Right lung (tissue), 5 donors: ENCODE data around the gene CDCA4. TPM values are rescaled to one million over a fixed set of nuclear protein-coding genes. Genes with fewer than 3 reads are reported as not detected.

Experiments
- DNase-seq, 2 donors: peaks; one replicate each; pipeline ENCODE4 v3.0.0-alpha.2; 2013
- polyA plus RNA-seq, 5 donors: library from polyadenylated mRNA; unstranded; fragments of 120-200 nt; gene quantifications; one replicate each; pipeline versions ENCODE4 v1.2.1 to v1.2.3, GENCODE V29; 2013; ENCODE audit warnings: inconsistent platforms in 1 of 5, low replicate concordance in 1 of 5; ENCODE audit not compliant: insufficient read length in 5 of 5, insufficient read depth in 1 of 5

CDCA4 gene
- polyA plus RNA-seq, 5 donors = 18.5 to 26.6 (median 23.0) TPM

DNA sequence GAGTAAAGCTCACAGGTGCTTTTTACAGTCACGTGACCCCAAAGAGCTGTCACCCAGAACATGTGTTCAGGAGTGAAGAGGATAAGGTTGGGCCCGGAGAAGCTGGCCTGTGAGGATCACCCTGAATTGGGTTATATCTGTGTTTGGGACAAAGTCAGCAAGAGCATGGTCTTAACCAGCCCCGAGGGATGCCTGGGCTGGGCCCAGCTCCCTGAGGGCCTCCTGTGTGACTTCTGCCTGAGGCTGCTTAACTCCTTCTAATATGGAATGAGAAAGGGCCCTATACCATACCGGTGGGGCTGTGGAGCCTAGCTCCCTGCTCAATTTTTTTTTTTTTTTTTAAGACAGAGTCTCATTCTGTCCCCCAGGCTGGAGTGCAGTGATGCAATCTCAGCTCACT is 2.5 kb downstream of the CDCA4 start:
- no peak for DNase-seq

DNA sequence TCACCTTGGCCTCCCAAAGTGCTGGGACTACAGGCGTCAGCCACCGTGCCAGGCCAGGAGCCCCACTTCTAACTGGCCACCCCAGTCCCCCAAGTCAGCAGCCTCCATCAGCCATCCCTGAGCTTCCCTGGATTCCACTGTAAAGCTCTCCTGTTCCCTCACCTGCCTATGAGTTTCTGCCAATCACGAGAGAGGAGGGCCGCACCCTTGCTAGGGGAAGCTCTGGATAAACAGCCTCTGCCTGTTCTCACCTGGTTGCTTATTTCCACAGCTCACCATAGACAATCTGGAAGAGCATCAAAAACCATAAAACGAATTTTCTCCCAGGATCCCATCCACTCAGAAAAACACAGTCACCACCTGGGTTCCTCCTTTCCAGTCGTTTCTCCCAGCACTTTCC is 5.0 kb downstream of the CDCA4 start:
- no peak for DNase-seq

DNA sequence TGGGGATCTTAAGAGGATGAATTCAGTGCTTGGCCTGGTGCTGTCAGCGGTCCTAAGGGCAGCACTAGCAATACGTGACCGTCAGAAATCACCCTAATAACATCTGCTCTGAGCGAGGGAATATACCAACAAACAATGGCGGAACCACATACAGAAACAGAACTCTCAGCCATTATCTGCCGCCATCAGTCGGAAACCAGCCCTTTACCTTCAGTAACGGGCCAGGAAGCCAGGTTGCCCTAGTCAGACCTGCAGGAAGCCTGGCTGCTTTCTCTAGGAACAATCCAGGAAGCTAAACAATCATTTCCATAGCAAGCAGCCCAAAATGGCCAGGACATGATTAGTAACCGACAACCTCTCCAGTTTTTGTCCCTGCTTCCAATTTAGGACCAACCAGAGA is 5.6 kb downstream of the CDCA4 start:
- no peak for DNase-seq

DNA sequence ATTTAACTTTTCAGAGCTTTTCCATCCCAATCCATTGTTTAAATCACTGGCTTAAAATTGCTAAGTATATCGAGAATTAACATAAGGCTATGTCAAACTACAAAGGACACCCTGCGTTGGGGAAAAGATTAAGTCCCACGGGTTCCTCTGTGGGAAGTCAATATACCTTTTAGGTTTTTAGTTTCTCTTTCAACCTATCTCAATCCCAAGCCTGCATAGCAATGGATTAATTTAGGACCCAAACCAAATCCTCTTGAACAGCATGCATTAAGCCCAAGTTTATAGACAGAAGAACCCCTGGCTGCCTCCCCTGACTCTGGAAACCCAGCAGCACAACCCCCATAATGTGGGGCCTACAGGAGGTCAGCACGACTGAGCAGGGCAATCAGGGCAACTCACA is 6.3 kb downstream of the CDCA4 start:
- no peak for DNase-seq

DNA sequence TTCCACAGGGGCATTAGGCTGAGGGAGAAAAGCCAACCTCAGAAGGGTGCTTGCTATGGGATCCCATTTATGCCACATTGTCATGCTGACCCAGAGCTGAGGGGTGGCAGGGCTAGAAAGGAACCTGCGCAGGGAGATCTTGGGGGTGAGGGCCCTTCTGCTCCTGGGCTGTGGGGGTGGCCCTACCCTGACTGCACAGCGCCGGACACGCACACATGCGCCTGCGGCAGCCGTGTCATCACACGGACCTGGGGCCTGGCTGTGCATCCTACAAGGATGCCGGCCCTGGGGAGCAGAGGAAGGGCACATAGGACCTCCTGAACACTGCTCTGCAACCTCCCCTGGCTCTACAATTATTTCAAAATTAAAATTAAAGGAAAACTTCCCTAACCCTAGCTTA is 6.9 kb downstream of the CDCA4 start:
- no peak for DNase-seq

DNA sequence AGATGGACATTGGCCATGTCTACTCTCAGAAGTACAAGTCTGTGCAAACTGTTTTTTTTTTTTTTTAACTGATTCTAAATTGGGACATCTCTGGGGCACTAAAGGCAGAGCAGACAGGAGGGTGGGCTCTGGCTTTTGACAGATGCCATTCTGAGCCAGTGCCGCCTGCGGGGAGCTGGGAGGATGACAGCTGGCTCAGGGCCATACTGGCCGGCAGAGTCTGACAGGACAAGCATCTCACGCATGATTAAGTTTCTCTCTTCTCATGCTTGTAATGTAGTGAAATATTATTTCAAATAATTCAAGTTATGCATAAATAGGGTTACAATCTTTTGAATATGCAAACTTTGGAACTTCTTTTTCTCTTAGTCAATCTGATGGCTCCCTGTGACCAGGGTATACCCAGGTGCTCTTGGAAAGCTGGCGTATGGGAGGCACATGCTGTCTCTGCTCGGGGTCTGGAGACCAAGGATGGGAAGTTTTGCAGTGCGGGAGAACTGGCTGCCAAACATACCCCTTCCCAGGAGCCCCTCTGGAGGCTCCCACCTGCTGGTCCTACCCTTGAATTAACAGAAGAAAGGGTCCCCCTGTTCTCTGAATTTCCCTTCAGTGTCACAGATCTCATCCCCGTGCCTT is 7.6 kb downstream of the CDCA4 start:
- no peak for DNase-seq

DNA sequence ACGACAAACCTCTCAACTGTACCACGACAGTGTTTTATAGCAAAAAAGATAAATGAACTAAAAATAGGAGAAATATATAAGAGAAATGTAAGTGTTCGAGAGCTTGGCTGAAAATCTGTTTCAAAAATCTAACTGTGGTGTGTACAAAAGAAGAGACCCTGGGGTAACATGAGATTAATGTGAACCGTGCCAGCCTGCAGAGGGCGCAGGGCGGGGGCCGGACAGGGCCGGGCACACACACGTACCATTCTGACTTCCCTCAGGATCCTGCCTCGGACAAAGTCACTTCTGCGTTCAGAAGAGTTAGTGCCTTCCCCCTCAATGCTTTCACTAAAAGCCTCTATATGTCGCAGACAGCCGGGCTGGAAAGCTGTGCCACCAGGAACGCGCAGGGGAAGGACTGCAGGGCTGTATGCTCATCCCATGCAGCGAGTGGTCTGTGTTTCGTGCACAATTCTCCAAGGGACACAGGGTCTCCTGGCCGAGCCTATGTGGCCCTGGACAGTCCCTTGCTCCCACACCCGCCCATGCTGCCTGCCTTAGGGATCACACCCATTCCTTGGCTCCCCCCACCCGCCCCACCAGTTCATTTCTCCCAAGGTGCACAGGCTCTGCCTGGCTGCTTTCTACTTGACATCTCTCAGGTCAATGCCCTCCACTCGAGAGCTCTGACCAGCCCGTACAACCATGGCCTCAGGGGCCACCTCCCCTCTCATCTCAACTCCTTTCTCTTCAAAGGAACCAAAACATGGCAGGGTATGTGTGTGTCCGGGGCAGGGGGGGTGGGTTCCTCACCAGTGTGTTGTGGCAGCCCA is 8.5 kb downstream of the CDCA4 start:
- no peak for DNase-seq

DNA sequence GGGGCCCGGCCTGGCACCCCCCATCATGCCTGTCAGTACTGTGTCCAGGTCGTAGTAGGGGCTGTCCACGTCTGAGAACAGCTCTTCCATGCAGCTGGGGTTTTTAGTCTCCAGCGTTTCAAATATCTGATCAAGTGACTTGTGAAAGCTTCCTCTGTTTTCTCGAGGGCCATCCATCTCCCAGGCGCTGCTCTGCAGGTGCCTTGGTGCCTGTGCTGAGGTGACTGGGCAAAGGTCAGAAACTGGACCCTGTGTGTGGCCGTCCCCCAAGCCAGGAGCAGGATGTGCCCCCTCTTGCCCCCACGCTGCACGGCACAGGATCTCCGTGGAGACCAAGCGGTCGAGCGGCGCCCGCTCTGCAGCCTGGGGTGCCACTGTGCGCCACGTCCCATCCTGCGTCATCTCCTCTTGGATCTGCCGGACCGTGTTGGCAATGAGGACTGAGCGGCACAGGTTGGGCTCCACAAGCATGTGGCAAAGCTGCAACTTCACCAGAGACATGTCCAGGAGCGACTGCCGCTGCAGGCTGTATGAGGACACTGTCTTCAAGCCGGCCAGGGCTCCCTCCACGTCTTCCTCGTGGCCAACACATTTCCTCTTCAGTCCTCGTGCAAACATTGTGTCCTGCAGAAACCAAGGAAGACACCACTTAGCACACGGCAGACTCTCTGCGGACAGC is 9.4 kb downstream of the CDCA4 start:
- no peak for DNase-seq

DNA sequence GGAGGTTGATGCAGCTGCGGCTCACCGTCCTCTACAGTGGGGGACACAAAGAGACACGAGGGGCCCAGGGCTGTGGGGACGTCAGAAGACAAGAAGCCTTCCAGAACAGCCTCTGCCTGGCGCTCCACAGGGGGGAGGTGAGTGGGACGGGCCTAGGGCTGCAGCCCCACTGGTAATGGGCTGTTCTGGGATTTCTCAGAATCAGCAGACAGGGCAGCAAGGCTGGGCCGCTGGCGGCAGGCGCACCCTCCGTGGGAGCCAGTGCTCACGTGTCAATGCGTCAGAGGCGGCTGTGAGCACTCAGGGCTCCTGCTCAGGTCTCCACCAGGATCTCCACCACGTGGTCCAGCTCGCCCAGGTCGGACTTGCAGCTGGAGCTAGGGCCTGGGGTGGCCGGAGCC is 10.0 kb downstream of the CDCA4 start:
- DNase-seq = no peak

DNA sequence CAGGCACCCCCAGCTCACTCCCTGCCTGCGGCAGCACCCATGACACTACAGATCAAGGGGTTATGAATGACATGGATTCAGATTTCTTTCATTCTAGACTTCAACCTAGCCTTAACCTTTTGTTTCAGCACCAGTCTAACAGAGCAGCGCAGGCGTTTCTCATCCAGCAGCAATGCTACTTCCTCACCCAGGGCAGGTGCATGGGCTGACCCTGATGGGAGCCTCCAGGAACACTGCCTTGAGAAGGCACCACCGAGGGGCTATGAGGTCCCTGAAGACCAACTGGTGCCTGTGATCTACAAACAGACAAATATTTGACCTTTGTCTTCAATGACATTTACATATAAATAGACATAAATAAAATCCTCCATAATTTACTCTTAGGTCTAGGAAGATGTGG is 10.8 kb downstream of the CDCA4 start:
- DNase-seq = no peak

DNA sequence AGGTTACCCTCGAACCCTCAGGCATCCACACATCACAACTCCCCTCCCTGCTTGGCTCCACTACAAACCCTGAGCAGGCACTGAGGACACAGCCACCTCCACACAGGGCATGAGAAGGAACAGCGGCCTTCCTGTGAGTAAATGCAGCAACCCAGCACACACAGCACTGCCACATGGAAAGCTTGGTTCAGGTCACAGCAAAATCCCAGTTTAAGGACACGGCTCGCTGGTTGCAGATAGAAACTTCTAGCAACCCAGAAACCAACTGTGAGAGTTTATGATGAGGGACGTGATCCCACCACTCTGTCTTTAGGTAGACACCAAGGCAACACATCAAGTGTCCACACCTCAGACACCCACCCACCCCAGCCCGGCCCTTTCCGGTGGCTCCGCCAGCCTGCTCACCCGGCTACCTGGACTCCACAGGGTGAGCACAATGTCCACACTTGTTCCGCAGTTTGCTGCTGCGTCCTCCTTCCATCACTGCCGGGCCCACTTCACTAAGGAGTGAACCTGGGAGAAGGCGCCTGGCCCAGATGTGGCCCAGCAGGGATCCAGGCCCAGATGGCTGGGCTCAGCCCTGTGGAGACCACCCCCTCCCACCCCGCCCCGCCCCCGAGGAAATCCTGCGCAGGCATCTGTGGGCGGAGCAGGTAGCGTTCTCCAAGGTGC is 13.2 kb downstream of the CDCA4 start:
- no peak for DNase-seq

DNA sequence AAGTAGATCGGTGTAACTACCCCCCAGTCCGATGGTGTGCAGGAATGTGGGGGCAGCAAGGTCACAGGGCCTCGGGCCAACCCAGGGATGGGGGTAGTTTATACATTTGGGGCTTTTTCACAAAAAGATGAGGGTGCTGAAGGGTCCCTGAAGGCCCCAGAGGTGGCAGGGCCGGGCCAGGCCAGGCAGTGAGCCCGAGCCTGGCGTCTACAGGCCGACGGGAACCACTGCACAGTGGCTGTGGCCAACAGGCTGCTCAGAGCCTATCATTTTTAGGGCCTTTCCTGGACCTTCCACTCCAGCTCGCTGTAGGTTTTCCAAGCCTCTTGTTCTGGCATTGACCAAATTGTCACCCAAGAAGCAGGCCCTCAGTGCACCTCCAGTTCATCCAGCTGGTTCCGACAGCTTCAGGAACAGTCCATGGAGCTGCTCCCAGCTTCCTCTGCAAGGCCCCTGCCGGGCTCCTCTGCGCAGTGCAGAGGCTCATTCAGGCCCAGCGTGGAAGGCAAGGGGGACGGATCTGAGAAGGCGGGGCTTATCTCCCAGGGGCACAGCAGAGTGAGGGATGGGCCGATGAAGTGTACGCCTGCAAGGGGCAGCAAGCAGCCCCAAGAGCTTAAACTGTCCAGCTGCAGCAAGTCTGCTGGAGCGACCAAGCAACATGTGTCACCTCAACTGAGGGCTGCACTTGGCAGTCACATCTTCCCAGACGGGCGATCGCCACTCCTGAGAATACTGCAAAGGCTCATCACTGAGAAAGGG is 13.9 kb downstream of the CDCA4 start:
- DNase-seq = no peak

DNA sequence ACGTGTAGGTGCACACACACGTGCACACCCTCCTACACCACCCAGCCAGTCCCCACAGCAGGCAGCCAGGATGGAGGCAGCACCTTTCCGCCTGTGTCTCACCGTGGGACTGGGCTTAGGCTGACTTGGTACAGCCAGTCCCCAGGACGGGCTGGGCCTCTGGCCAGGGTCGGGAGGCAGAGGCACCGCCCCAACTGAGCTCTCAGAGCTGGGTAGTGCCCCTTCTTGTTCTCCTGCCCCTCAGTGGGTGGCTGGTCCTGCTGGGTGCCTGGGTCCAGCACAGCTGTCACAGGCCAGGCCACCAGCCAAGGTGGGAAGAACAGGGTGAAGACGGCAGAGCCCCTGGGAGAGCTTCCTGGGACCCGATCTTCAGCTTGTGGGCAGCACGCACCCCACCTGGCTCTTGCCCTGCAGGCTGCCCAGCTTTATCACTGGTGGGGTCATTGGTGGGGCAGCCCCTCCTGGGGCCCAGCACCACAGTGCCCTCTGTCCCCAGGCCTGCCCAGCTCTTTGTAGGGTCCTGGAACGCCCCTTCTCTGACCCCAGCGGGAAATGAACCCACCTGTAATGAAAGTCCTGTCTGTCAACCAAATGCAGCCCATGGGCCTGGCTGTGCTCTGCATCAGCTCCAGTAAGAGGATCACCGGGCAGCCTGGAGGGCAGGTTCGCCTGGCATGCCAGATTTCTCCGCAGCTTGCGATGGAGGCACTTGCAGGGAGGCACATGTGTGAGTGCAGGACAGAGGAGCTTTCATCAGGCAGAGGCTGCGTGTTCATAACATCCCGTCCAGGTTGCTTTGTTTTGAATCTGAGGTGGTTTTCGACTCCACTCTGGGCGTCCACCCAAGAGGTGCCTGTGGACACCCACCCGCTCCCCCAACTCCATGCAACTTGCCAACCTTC is 14.7 kb downstream of the CDCA4 start:
- DNase-seq = no peak

DNA sequence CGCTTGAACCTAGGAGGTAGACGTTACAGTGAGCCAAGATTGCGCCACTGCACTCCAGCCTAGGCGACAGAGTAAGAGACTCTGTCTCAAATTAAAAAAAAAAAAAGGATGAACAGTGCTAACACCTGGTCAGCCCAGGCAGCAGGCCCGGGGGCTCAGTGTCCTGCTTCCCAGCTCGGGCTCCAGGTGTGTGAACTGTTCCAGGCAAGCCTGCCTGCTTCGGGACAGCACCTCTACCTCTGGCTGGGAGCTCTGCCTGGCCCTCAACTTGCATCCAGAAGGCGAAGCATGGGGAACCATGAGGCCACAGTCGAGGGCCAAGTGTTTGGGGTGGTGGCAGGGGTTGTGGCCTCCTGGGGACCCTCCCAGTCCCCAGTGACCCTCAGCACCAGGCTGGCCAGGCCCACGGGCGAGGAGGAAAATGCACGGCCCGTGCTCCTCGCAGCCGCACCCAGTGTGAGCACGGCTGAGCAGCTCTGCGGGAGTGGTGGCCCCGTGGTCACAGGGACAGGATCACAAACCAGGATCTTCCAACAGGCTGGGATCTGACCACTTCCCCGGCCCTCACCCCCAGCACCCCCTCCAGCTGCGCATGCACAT is 15.5 kb downstream of the CDCA4 start:
- DNase-seq = no peak

DNA sequence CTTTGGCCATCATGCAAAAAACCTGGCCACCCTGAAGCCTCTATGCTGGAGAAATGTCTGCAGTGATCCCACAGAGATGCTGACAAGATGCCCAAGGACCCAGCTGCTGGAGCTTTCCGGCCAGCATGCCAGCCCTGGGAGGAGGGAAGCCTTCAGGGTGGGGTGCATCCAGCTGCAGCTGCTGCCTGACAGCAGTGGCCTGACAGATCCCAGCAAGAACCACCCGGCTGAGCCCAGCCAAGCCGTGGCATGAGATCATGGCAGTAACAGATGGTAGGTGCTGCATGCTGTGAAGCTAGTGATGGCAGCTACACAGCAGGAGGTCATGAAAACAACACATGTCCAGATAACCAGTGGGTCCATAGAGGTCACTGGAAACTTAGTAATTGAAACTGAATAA is 21.5 kb downstream of the CDCA4 start:
- DNase-seq = no peak

DNA sequence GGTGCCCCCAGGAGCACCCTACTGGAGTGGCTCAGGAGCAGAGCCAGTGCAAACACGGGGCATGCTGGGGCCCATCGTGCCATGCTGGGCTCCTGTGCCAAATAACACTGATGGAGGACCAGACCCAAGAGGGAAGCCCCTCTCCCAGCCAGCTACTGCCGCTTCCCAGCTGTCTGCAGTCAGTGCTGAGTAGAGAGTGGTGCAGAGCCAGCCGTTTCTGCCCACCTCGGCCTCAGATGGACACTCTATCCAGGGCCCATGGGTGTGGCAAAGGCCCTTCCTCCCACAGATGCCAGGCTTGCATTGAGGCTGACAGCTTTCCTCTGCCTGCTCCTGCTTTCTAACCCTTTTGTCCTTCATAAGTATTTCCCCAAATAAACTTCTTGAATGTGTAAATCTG is 22.1 kb downstream of the CDCA4 start:
- DNase-seq = no peak

DNA sequence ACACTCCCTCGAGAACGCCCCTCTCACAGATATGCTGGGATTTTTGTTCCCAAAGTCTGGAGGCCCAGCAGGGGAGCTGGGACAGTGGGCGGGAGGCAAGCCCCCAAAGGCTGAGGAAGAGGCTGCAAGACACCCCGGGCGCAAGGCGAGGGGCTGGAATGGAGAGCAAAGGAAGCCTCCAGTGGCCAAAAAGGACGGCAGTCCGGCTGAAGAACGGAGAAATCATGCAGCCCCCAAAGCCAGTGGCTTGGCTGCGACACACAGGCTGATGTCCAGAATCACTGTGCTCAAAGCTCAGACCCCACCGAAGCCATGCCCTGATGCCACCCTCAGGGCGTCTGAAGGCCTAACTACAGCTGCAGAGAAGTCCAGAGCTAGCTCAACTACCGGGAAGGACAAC is 24.4 kb downstream of the CDCA4 start:
- no peak for DNase-seq

DNA sequence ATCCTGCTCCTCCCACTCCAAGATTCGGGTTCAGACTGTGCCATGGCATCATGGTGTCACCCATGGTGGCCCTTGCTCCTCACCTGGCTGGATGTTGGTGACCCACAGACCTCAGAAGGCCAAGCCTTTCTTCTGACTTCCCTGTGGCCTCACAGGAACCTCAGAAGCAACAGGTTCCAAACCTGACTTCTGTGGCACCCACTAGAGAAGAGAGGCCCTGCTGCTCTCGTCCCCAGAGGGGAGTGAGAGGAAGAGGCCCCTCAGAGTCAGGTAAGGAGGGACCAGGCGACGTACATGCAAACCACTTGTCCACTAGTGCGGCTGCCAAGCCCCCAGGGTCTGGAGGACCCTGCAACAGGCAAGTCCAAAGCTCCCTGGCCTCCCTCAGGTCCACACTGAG is 24.9 kb downstream of the CDCA4 start:
- DNase-seq = no peak

DNA sequence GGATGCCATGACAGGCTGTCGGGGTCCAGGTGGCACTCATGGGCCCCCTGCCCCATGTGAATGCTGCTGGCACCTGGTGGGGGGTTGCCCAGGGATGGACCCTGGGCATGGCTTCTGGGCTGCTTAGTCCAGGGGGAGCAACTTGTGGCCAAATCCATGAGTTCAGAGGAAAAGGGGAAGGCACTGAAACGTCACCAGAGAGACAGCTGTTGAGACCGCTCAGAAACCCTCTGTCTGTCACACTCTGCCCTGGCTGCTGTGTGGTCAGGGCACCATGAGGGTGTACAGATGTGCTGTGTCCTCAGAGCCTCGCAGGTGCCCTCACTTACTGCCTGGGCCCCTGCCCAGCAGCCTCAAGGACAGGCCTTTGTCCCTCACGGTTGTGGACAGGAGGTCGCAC is 25.9 kb downstream of the CDCA4 start:
- DNase-seq = no peak
